Measurements from ENCODE around the gene EHBP1.

DNA sequence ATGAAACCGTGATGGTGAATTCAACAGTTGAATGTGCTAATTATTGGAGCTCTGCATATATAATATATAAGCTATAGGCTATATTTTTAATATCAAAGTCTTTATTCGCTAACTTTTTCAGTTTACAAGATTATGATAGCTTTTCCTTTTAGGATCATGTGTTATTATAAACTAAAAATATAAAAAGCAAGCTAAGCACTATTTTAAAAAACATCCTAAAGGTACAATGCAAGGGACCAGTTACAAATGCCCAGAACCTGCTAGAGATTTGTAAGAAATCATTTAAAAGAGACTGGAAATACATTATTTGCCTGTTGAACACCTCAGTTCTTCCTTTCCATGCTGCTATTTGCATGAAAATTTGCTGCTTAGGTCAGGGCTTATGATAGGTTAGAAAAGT, 43.4 kb upstream of the EHBP1 start:
- TF ChIP-seq TEAD4 (IDR thresholded peaks at IDR 0.05) (no peak), EGR1 (IDR thresholded peaks at IDR 0.05) (no peak), EP300 (IDR thresholded peaks at IDR 0.05; ENCODE audit: borderline replicate concordance) (no peak), FOXM1 (IDR thresholded peaks at IDR 0.05; ENCODE audit: borderline replicate concordance, low read depth) (no peak)
- TF ChIP-seq, protein P1, sequence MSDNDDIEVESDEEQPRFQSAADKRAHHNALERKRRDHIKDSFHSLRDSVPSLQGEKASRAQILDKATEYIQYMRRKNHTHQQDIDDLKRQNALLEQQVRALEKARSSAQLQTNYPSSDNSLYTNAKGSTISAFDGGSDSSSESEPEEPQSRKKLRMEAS (IDR thresholded peaks at IDR 0.05), result no peak
